Measurements from ENCODE around the gene FLOT1.

GRCh38 chr6:30768634-30769087 lies 26.2 kb upstream of the FLOT1 start:
- TF ChIP-seq, protein P1, sequence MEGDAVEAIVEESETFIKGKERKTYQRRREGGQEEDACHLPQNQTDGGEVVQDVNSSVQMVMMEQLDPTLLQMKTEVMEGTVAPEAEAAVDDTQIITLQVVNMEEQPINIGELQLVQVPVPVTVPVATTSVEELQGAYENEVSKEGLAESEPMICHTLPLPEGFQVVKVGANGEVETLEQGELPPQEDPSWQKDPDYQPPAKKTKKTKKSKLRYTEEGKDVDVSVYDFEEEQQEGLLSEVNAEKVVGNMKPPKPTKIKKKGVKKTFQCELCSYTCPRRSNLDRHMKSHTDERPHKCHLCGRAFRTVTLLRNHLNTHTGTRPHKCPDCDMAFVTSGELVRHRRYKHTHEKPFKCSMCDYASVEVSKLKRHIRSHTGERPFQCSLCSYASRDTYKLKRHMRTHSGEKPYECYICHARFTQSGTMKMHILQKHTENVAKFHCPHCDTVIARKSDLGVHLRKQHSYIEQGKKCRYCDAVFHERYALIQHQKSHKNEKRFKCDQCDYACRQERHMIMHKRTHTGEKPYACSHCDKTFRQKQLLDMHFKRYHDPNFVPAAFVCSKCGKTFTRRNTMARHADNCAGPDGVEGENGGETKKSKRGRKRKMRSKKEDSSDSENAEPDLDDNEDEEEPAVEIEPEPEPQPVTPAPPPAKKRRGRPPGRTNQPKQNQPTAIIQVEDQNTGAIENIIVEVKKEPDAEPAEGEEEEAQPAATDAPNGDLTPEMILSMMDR (IDR thresholded peaks at IDR 0.05; ENCODE audit: low read length): no peak
- TF ChIP-seq EZH2 (optimal IDR thresholded peaks at IDR 0.05; ENCODE audit: low read depth, low read length): no peak
